ENCODE measurements around the gene EPB41L2. TPM values are rescaled to one million over a fixed set of nuclear protein-coding genes. Genes with fewer than 3 reads are reported as not detected.

EPB41L2 gene
- total RNA-seq, 4 donors from 2014 or later = 104 to 317 (median 144) TPM

DNA sequence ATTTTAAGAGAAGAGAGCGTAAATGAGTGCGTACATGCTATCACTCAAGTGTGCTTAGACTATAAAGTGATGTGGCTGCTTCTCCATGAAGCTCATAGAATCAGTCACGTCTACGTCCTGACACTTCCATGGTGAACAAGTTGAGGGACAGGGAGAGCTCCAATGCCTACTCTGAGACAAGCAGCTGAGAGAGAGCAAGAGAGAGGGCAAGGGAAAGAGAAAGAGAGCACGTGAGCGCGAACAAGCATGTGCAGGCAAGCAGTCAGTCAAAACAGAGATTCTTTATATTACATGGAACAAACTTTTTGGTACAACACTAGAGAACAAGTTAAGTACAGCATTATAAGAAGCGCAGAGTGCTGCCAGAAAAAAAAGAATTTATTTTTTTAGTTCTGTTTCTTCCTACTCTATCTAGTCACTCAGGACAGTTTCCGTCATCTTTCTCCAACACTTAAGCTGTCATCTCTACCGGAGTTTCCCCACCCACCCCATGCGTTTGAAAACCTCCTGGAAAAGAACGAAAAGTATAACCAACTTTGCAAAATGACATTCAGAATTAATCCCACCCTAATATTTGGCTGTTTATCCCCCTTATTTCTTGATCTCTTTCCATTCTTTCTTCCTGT lies 61.8 kb downstream of the EPB41L2 start:
- DNase-seq (ENCODE audit: low spot score) (no peak), ATAC-seq (ENCODE audit: low FRiP score) (no peak)
- TF ChIP-seq, protein P1, sequence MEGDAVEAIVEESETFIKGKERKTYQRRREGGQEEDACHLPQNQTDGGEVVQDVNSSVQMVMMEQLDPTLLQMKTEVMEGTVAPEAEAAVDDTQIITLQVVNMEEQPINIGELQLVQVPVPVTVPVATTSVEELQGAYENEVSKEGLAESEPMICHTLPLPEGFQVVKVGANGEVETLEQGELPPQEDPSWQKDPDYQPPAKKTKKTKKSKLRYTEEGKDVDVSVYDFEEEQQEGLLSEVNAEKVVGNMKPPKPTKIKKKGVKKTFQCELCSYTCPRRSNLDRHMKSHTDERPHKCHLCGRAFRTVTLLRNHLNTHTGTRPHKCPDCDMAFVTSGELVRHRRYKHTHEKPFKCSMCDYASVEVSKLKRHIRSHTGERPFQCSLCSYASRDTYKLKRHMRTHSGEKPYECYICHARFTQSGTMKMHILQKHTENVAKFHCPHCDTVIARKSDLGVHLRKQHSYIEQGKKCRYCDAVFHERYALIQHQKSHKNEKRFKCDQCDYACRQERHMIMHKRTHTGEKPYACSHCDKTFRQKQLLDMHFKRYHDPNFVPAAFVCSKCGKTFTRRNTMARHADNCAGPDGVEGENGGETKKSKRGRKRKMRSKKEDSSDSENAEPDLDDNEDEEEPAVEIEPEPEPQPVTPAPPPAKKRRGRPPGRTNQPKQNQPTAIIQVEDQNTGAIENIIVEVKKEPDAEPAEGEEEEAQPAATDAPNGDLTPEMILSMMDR (IDR thresholded peaks at IDR 0.05) = no peak

DNA sequence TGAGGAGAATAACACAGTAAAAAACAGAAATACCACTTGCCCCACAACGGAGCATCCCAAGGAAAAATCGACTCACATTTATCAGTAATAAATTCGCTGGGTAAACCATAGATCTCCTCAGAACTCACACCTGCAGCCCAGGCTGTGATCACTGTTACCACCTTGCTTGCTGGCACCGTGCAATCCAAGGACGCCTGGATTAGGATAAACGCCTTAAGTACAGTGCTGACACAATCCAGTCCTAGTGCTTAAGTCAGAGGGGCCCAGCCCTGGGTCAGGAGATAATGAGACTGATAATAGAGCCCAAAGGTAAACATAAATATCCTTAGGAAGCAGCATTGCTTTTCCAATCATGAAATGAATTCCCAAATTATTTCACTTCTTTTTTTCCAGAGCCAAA lies 62.5 kb downstream of the EPB41L2 start:
- ATAC-seq (ENCODE audit: low FRiP score) (no peak), DNase-seq (ENCODE audit: low spot score) (no peak)

DNA sequence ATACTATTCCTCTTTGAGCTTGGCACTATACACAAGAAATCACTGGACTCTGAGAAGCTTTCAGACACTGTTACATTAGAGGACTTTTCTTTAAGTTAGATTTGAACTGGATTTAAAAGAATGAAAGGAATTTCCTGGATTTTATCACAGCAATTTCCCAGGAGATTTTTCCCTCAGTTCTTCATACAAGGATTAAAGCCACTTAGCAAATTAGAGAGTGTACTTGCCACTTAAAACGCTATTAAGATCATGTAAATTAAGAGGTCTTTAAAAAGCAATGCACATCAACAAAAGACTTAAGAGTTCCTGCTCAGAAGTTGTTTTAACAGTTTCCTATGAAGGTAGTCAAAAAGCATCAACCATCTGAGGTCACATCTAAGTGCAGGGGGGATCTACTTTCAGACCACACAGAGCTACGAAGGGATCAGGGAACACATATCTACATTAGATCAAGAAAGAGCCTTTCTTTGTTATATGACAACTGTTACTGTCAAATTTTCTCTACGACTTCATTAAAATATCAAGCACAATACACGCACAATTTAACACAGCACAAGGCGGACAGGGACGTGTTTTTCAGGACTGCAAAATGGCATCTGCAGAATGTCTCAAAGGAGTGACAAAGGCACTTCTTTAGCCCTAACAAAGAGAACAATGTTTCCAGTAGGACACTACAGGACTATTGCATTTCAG lies 65.8 kb downstream of the EPB41L2 start:
- DNase-seq (ENCODE audit: low spot score) (no peak), ATAC-seq (ENCODE audit: low FRiP score) (no peak)
- TF ChIP-seq, protein P1 (IDR thresholded peaks at IDR 0.05) = no peak

More for the DNA sequence above, 62.5 kb downstream of the EPB41L2 start:
- TF ChIP-seq, protein P1 (IDR thresholded peaks at IDR 0.05) = no peak

DNA sequence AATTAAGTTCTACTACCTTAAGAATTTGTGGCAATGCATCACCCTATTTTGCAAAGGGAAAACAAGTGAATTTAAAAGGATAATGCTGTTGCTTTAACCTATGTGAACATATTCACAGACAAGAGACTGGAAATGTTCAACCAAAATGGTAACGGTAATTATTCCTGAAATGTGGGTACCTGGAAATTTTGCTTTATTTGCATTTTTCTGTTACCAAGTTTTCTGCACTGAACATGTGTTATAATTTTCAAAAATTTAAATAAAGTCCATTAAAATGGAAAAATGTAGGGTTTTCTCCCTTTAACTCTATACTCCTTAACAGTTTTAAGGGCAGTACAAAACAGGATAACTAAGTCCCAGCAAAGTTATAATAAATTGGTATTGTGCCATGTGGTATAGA lies 66.4 kb downstream of the EPB41L2 start:
- no peak for ATAC-seq (ENCODE audit: low FRiP score)
- DNase-seq (ENCODE audit: low spot score) = no peak
- TF ChIP-seq, protein P1 (IDR thresholded peaks at IDR 0.05) = no peak

DNA sequence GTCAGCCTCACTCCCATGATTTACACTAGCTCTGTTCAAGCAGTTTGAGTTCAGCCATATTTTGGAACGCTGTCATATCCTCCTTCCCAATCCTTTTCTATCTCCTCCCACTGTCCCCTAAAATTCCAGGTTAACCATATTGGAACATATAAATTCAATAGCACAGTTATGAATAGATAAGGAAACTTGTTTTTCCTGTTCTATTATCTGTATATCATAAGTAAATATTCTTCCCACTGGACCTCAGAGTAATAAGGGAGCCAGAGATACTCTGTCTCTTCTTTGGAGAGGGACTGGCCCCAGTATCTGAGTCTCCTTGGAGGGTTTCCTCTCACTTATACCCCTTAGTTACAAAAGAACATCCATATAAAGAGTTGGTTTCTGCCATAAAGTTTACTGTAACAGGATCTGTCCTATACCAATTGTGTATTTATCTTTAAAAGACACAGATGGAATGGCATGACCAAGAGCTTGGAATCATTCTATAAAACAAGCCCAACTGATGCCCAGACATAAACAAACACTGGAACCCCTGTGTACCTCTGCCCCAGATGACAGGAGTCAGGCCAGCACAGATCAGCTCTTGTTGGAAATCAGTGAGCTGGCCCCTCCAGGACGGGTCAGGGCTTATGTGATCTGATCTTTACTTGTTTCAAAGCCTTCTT lies 67.1 kb downstream of the EPB41L2 start:
- TF ChIP-seq, protein P1 (IDR thresholded peaks at IDR 0.05) = no peak
- DNase-seq (ENCODE audit: low spot score) = no peak

DNA sequence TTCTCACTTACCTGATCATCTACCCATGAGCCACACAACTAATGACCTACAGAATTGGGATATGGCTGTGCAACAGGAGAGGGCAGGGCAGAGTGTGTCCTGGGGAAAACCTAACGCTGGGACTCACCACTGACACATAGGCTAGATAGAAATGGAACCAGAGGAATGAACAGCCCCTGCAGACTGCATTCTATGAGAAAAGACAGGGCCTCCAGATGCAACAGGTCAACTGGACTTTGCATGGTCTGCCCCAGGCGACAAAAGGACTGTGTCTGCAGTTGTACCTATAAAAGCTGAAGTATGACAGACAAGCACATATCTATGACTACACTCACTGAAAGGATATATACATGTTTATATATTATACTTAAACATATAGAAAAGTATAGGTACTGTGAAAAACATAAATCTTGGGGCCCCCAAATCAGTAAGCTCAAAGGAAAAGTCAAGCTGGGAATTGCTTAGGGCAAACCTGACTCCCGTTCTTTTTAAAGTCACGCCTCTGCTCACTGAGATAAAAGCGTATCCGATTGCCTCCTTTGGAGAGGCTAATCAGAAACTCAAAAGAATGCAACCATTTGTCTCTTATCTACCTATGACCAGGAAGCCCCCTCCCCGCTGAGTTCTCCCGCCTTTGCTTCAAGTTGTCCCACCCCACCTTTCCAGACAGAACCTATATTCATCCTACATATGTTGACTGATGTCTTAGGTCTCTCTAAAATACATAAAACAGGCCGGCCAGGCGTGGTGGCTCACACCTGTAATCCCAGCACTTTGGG lies 68.5 kb downstream of the EPB41L2 start:
- DNase-seq (ENCODE audit: low spot score) (no peak), ATAC-seq (ENCODE audit: low FRiP score) (no peak)
- TF ChIP-seq, protein P1 (IDR thresholded peaks at IDR 0.05) = no peak

More for the DNA sequence above, 67.1 kb downstream of the EPB41L2 start:
- ATAC-seq (ENCODE audit: low FRiP score) = no peak

Data from omental fat pad (tissue), 4 donors.